Right lobe of liver (tissue), 6 donors: ENCODE results near the gene ARFGAP2. TPM values are rescaled to one million over a fixed set of nuclear protein-coding genes. Genes with fewer than 3 reads are reported as not detected.

Source experiments
- ATAC-seq, 4 donors: fragments of 200-7000 bp; cut with Tn5 transposase; one replicate each; pipeline ENCODE4 v1.9.1; 2020; ENCODE audit warnings: mild to moderate bottlenecking in 4 of 4, moderate library complexity in 4 of 4
- DNase-seq, 3 donors: peaks; one replicate each; pipeline ENCODE4 v3.0.0-alpha.2; 2020
- H3K27ac ChIP-seq, 3 donors: fragments of 200-600 bp; one replicate each; pipeline ENCODE4 v1.8.0; 2022
- H3K27me3 ChIP-seq, 2 donors: fragments of 200-600 bp; one replicate each; pipeline ENCODE4 v1.8.0; 2022
- H3K36me3 ChIP-seq, 4 donors: fragments of 200-600 bp; sonication (generic) in 1 of 4; one replicate each; pipeline versions ENCODE4 v1.5.1 to v1.8.0; 2017 to 2022; ENCODE audit warnings: control low read depth in 1 of 4
- H3K4me1 ChIP-seq, 4 donors: fragments of 200-600 bp; sonication (generic) in 1 of 4; one replicate each; pipeline versions ENCODE4 v1.5.1 to v1.8.0; 2017 to 2022; ENCODE audit warnings: control low read depth in 1 of 4
- H3K4me3 ChIP-seq, 3 donors: fragments of 200-600 bp; one replicate each; pipeline ENCODE4 v1.8.0; 2022
- H3K9me3 ChIP-seq, 4 donors: fragments of 200-600 bp; sonication (generic) in 1 of 4; one replicate each; pipeline versions ENCODE4 v1.5.1 to v1.8.0; 2017 to 2022; ENCODE audit warnings: control low read depth in 1 of 4
- CTCF ChIP-seq, 4 donors: fragments of 200-600 bp in 3 of 4; fragments of 450-650 bp in 1 of 4; IDR thresholded peaks; one replicate each; pipeline versions ENCODE4 v1.5.1 to v1.8.0; 2016 to 2022; ENCODE audit warnings: antibody characterized with exemption in 4 of 4, mild to moderate bottlenecking in 2 of 4
- POLR2A ChIP-seq: fragments of 450-650 bp; IDR thresholded peaks from one replicate; pipeline ENCODE4 v1.6.1; 2017; ENCODE audit warnings: antibody characterized with exemption, mild to moderate bottlenecking
- WGBS: methylation state at CpG from one replicate; pipeline ENCODE4 v1.1.6; 2018; ENCODE audit warnings: low coverage, low lambda C conversion rate; ENCODE audit not compliant: insufficient coverage; ENCODE audit errors: missing lambda C conversion rate; 5-methylcytosine and 5-hydroxymethylcytosine counted together
- intact Hi-C, 2 donors: fragments of 100-400 bp; cut with DNase I; formaldehyde crosslinking; loops; one replicate each; pipeline versions ENCODE4 v1.11.2 to v1.14.1; 2022
- total RNA-seq, 6 experiments: library from RNA; depleted of rRNA in 2 of 6; stranded (reverse); fragments of >200 nt in 2 of 6; fragmentation: NEBNext Ultra II Directional in 3 of 6; extraction: Animal tissue kit (Norgen Biotek cat#: 25700) in 3 of 6; gene quantifications; one replicate each; pipeline versions ENCODE4 v1.1.0 to v1.2.4, GENCODE V29; 2016 to 2023
- donor health status: DM: no; HTN: yes; CAD: no.
- donor health status: DM: no; HTN: no; CAD: no.
- donor health status: DM: no; HTN: no; CAD: no.
- donor health status: DM: no; HTN: yes; CAD: no.
- donor health status: DM: no; HTN: yes; CAD: no.

ARFGAP2 gene
- total RNA-seq, 6 experiments from 2014 or later: 37.7 to 64.4 (median 62.1) TPM

- no peak overlapping the region for H3K27ac ChIP-seq
- no peak for ATAC-seq
- DNase-seq: no peak
- no peaks in the 10 kb centered on the region for H3K4me1 ChIP-seq
- H3K27me3 ChIP-seq: no peaks in the 10 kb centered on the region
- H3K9me3 ChIP-seq: no peaks in the 10 kb centered on the region
- peaks cover 0 to 51% (median 31%) of the 10 kb centered on the region in 4 donors for H3K36me3 ChIP-seq
- H3K4me3 ChIP-seq: no peak overlapping the region
- intact Hi-C loops: loop anchor here in 1 of 2 donors (10.0 kb wide), 1 partner anchor 529 kb away; no protein-coding TSS in a partner anchor
- no peak for TF ChIP-seq CTCF (IDR thresholded peaks at IDR 0.05)
- TF ChIP-seq POLR2A: no peak
- WGBS: 91% methylated on average over 9 of the region's 15 CpGs
These were observed 12.8 kb downstream of the ARFGAP2 start for GRCh38 chr11:47163898-47164297.

GRCh38 chr11:47163193-47163592, 13.5 kb downstream of the ARFGAP2 start:
- intact Hi-C loops: loop anchor here in 1 of 2 donors (10.0 kb wide), 1 partner anchor 528 kb away; no protein-coding TSS in a partner anchor
- H3K27ac ChIP-seq: no peak overlapping the region
- no peak for ATAC-seq
- no peaks in the 10 kb centered on the region for H3K4me1 ChIP-seq
- 37% methylated on average over 3 of the region's 3 CpGs for WGBS
- TF ChIP-seq POLR2A: no peak
- TF ChIP-seq CTCF (IDR thresholded peaks at IDR 0.05): no peak
- no peak overlapping the region for H3K4me3 ChIP-seq
- DNase-seq: no peak
- no peaks in the 10 kb centered on the region for H3K9me3 ChIP-seq
- H3K36me3 ChIP-seq: peaks cover 0 to 44% (median 26%) of the 10 kb centered on the region in 4 donors
- H3K27me3 ChIP-seq: no peaks in the 10 kb centered on the region

- 44% methylated on average over 2 of the region's 5 CpGs for WGBS
- TF ChIP-seq POLR2A (no peak), CTCF (IDR thresholded peaks at IDR 0.05) (no peak)
- Histone ChIP-seq H3K4me3 (no peak overlapping the region), H3K4me1 (no peaks in the 10 kb centered on the region), H3K27ac (no peak overlapping the region), H3K9me3 (no peaks in the 10 kb centered on the region), H3K36me3 (peaks cover 0 to 37% (median 19%) of the 10 kb centered on the region in 4 donors), H3K27me3 (no peaks in the 10 kb centered on the region)
- ATAC-seq: no peak
- intact Hi-C loops: loop anchor here in 1 of 2 donors (10.0 kb wide), 1 partner anchor 528 kb away; no protein-coding TSS in a partner anchor
- DNase-seq: no peak
These were observed 14.3 kb downstream of the ARFGAP2 start for GRCh38 chr11:47162426-47162825.

GRCh38 chr11:47161890-47162289, 14.8 kb downstream of the ARFGAP2 start:
- no peak overlapping the region for H3K27ac ChIP-seq
- no peak for ATAC-seq
- peaks cover 0 to 31% (median 15%) of the 10 kb centered on the region in 4 donors for H3K36me3 ChIP-seq
- H3K4me3 ChIP-seq: no peak overlapping the region
- H3K27me3 ChIP-seq: no peaks in the 10 kb centered on the region
- no peak for TF ChIP-seq CTCF (IDR thresholded peaks at IDR 0.05)
- TF ChIP-seq POLR2A: no peak
- DNase-seq: no peak
- intact Hi-C loops: loop anchor here in 1 of 2 donors (10.0 kb wide), 1 partner anchor 527 kb away; no protein-coding TSS in a partner anchor
- no peaks in the 10 kb centered on the region for H3K9me3 ChIP-seq
- 33% methylated on average over 5 of the region's 9 CpGs for WGBS
- no peaks in the 10 kb centered on the region for H3K4me1 ChIP-seq
